ENCODE results near the gene SOX6. TPM values are rescaled to one million over a fixed set of nuclear protein-coding genes. Genes with fewer than 3 reads are reported as not detected.

The SOX6 gene
- total RNA-seq, 1 experiment from 2014 or later = not detected

GRCh38 chr11:16382638-16383380 is 26.5 kb upstream of the SOX6 start:
- Histone ChIP-seq H4K5ac (ENCODE audit: insufficient read length, low read depth, low read length) (no peak overlapping the region), H2BK5ac (ENCODE audit: insufficient read length, low read length) (no peak overlapping the region), H3K23ac (ENCODE audit: insufficient read length, low read depth, low read length) (no peak overlapping the region), H4K8ac (replicated peaks; ENCODE audit: insufficient read length, low read depth, low read length) (no peak overlapping the region), H3K4ac (ENCODE audit: low read depth, low read length) (no peak overlapping the region), H3K56ac (ENCODE audit: insufficient read length, low read depth, low read length) (no peak overlapping the region), H2AFZ (ENCODE audit: low read length) (no peak overlapping the region), H2BK120ac (ENCODE audit: low read depth, low read length, poor library complexity, severe bottlenecking) (no peak overlapping the region), H3K4me1 (ENCODE audit: insufficient read depth, low read length) (no peaks in the 10 kb centered on the region), H2BK12ac (ENCODE audit: insufficient read length, low read depth, low read length) (no peak overlapping the region), H2BK15ac (ENCODE audit: low read depth, low read length) (no peak overlapping the region), H4K91ac (ENCODE audit: insufficient read length, low read depth, low read length) (no peak overlapping the region), H3K9me3 (ENCODE audit: control insufficient read depth, low read depth, low read length) (no peaks in the 10 kb centered on the region), H3K23me2 (ENCODE audit: insufficient read length, low read depth, low read length, poor library complexity, severe bottlenecking) (no peaks in the 10 kb centered on the region), H3K18ac (ENCODE audit: insufficient read length, low read depth, low read length) (no peak overlapping the region), H4K20me1 (ENCODE audit: control insufficient read depth, insufficient read depth, insufficient read length) (no peaks in the 10 kb centered on the region), H3K79me2 (ENCODE audit: insufficient read depth, low read length) (no peaks in the 10 kb centered on the region), H3K9ac (ENCODE audit: extremely low read depth, insufficient read length, low read length) (no peak overlapping the region), H3T11ph (ENCODE audit: low read length) (no peak overlapping the region), H3K4me2 (ENCODE audit: insufficient read depth, insufficient read length, low read length) (no peak overlapping the region), H2AK5ac (ENCODE audit: insufficient read length, low read length) (no peak overlapping the region), H3K79me1 (ENCODE audit: insufficient read depth, low read depth, low read length, poor library complexity, severe bottlenecking) (no peaks in the 10 kb centered on the region), H2BK20ac (ENCODE audit: low read depth, low read length, poor library complexity, severe bottlenecking) (no peak overlapping the region), H3K14ac (ENCODE audit: insufficient read depth, low read length) (no peak overlapping the region), H3K27ac (ENCODE audit: insufficient read length, low read depth, low read length) (no peak overlapping the region), H3K27me3 (ENCODE audit: insufficient read depth, low read length) (no peaks in the 10 kb centered on the region)
- no peak for TF ChIP-seq CTCF (conservative IDR thresholded peaks at IDR 0.05)
- no CpG with 5 or more reads among the region's 2 CpGs for WGBS (ENCODE audit: extremely low coverage, insufficient read length, low lambda C conversion rate)
- H3K27me3 Mint-ChIP-seq (ENCODE audit: low read depth) = peaks cover 61% of the 10 kb centered on the region
- H3K36me3 Mint-ChIP-seq (ENCODE audit: insufficient read depth in 1 of 3, low read depth in 3 of 3) = no peaks in the 10 kb centered on the region
- no peak overlapping the region for H3K27ac Mint-ChIP-seq
- H3K9me3 Mint-ChIP-seq = no peaks in the 10 kb centered on the region
- peaks cover 0 to 3% of the 10 kb centered on the region in 2 experiments; a peak in 1 of 4 replicates for H3K4me1 Mint-ChIP-seq
- H3K4me3 Mint-ChIP-seq = no peak overlapping the region
- DNase-seq = no peak
